ENCODE data around the gene MYH2. TPM values are rescaled to one million over a fixed set of nuclear protein-coding genes. Genes with fewer than 3 reads are reported as not detected.

MYH2 gene
- total RNA-seq, 1 donor: not detected

DNA sequence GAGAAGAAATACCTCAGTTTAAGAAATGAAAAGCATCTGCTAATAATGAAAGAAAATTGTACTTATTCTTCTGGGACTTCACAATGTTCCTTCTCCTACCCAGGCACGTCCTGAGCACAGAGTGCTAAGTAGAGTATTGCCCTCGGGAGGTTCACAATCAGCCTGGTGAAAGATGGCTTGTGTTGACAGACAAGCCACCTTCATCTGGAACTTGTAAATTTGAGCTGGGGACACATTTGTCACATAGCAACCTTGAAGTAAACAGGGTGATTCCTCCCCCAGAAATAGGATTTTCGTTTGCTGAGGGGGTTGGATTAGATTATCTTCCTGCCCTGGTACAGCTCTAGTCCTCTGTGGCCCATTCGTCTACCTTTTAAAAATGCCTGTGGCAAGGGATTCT is 34.4 kb upstream of the MYH2 start:
- Histone ChIP-seq H3K4me2 (ENCODE audit: insufficient read depth, low read length) (no peak overlapping the region), H3K9me3 (ENCODE audit: low read depth, low read length) (no peaks in the 10 kb centered on the region), H3K36me3 (ENCODE audit: insufficient read depth, low read length) (no peaks in the 10 kb centered on the region), H3K27ac (ENCODE audit: low read depth, low read length) (no peak overlapping the region), H4K20me1 (ENCODE audit: insufficient read depth, low read length) (no peaks in the 10 kb centered on the region), H3K4me3 (ENCODE audit: insufficient read depth, low read length) (no peak overlapping the region), H2AFZ (ENCODE audit: low read length) (no peak overlapping the region), H3K4me1 (ENCODE audit: insufficient read depth, low read length) (no peaks in the 10 kb centered on the region), H3K27me3 (ENCODE audit: insufficient read depth, low read length) (no peaks in the 10 kb centered on the region), H3K79me2 (ENCODE audit: insufficient read depth, low read length) (no peaks in the 10 kb centered on the region)
- TF ChIP-seq, protein P1, sequence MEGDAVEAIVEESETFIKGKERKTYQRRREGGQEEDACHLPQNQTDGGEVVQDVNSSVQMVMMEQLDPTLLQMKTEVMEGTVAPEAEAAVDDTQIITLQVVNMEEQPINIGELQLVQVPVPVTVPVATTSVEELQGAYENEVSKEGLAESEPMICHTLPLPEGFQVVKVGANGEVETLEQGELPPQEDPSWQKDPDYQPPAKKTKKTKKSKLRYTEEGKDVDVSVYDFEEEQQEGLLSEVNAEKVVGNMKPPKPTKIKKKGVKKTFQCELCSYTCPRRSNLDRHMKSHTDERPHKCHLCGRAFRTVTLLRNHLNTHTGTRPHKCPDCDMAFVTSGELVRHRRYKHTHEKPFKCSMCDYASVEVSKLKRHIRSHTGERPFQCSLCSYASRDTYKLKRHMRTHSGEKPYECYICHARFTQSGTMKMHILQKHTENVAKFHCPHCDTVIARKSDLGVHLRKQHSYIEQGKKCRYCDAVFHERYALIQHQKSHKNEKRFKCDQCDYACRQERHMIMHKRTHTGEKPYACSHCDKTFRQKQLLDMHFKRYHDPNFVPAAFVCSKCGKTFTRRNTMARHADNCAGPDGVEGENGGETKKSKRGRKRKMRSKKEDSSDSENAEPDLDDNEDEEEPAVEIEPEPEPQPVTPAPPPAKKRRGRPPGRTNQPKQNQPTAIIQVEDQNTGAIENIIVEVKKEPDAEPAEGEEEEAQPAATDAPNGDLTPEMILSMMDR (IDR thresholded peaks at IDR 0.05; ENCODE audit: extremely low read depth, low read depth, low read length): no peak
- peak; percentile 4 for DNase-seq (ENCODE audit: insufficient read length, low spot score, missing footprints)

DNA sequence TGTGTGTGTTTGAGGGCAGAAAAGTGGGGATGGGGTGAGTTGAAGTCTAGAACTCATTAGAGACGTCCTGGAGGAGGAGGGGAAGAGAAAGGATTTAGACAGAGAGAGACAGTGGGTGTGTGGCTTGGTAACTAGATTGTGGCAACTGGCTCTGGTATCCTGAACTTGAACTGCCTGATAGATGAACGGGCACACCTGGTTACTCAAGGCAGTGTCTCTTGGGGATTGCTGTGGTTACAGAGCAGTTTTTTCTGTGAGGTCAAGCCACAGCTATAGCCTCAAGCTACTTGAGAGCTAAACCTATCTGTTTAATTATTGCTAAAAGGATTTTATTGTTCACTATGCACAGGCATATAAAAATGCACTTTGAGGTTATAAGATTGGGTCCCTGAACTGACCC is 29.8 kb upstream of the MYH2 start:
- no peak overlapping the region for H3K27ac ChIP-seq (ENCODE audit: low read depth, low read length)
- no peak for DNase-seq (ENCODE audit: insufficient read length, low spot score, missing footprints)
- H3K4me3 ChIP-seq (ENCODE audit: insufficient read depth, low read length): no peak overlapping the region
- H4K20me1 ChIP-seq (ENCODE audit: insufficient read depth, low read length): no peaks in the 10 kb centered on the region
- H2AFZ ChIP-seq (ENCODE audit: low read length): no peak overlapping the region
- no peaks in the 10 kb centered on the region for H3K36me3 ChIP-seq (ENCODE audit: insufficient read depth, low read length)
- H3K4me2 ChIP-seq (ENCODE audit: insufficient read depth, low read length): no peak overlapping the region
- no peaks in the 10 kb centered on the region for H3K27me3 ChIP-seq (ENCODE audit: insufficient read depth, low read length)
- H3K79me2 ChIP-seq (ENCODE audit: insufficient read depth, low read length): no peaks in the 10 kb centered on the region
- TF ChIP-seq, protein P1 (IDR thresholded peaks at IDR 0.05; ENCODE audit: extremely low read depth, low read depth, low read length): no peak
- no peaks in the 10 kb centered on the region for H3K4me1 ChIP-seq (ENCODE audit: insufficient read depth, low read length)
- no peaks in the 10 kb centered on the region for H3K9me3 ChIP-seq (ENCODE audit: low read depth, low read length)

DNA sequence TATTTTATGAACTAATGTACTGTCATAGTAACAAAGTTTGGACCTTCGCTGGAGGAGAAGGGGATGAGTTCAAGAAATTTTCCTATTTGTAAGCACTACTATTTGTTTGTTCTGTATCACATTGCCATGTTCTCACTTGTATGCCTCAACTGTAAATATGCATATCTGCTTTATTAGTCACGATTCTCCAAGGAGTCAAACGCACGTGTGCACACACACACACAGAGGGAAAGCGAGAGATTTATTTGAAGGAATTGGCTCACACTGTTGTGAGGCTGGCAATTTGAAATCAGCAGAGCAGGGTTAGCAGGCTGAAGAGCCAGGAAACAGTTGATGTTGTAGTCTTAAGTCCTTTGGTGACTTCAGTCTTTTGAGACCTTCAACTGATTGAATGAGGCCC is 24.9 kb upstream of the MYH2 start:
- Histone ChIP-seq H3K9me3 (ENCODE audit: low read depth, low read length) (no peaks in the 10 kb centered on the region), H4K20me1 (ENCODE audit: insufficient read depth, low read length) (no peaks in the 10 kb centered on the region), H3K4me1 (ENCODE audit: insufficient read depth, low read length) (no peaks in the 10 kb centered on the region), H3K27ac (ENCODE audit: low read depth, low read length) (no peak overlapping the region), H3K4me3 (ENCODE audit: insufficient read depth, low read length) (no peak overlapping the region), H2AFZ (ENCODE audit: low read length) (no peak overlapping the region), H3K4me2 (ENCODE audit: insufficient read depth, low read length) (no peak overlapping the region), H3K79me2 (ENCODE audit: insufficient read depth, low read length) (no peaks in the 10 kb centered on the region), H3K27me3 (ENCODE audit: insufficient read depth, low read length) (no peaks in the 10 kb centered on the region), H3K36me3 (ENCODE audit: insufficient read depth, low read length) (no peaks in the 10 kb centered on the region)
- no peak for DNase-seq (ENCODE audit: insufficient read length, low spot score, missing footprints)
- TF ChIP-seq, protein P1 (IDR thresholded peaks at IDR 0.05; ENCODE audit: extremely low read depth, low read depth, low read length): no peak

DNA sequence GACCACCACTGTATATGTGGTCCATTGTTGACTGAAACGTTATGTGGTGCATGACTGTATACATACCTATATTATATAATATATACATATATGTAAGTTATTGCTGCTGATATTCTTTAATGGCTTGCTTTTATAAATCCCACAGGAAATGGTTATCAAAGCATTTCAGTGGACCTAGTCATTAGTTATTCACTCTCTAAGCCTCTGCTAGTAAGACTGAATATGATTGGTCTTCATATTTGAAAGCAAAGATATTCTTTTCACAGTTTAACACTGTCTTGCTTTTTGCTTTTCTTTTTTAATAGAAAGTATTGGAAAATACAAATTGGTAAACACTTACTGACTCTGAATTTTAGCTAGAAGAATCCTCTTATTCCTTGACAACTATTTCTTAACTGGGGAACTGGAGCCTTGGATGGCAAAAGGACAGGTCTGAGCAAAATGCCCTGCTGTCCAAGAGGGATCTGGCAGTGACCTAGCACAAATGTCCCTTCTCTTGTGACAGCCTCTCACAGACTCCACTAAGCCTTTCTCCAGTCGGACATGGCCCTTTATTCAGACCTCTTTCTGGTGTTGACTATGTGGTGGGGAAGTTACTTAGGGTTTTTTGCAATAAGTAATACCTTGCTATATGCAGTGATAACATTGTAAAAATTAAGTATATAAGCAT is 14.7 kb upstream of the MYH2 start:
- DNase-seq (ENCODE audit: insufficient read length, low spot score, missing footprints): no peak
- Histone ChIP-seq H3K27me3 (ENCODE audit: insufficient read depth, low read length) (no peaks in the 10 kb centered on the region), H3K4me2 (ENCODE audit: insufficient read depth, low read length) (no peak overlapping the region), H4K20me1 (ENCODE audit: insufficient read depth, low read length) (no peaks in the 10 kb centered on the region), H3K4me3 (ENCODE audit: insufficient read depth, low read length) (no peak overlapping the region), H3K27ac (ENCODE audit: low read depth, low read length) (no peak overlapping the region), H3K79me2 (ENCODE audit: insufficient read depth, low read length) (no peaks in the 10 kb centered on the region), H3K4me1 (ENCODE audit: insufficient read depth, low read length) (no peaks in the 10 kb centered on the region), H3K36me3 (ENCODE audit: insufficient read depth, low read length) (no peaks in the 10 kb centered on the region), H3K9me3 (ENCODE audit: low read depth, low read length) (no peaks in the 10 kb centered on the region), H2AFZ (ENCODE audit: low read length) (no peak overlapping the region)
- TF ChIP-seq, protein P1 (IDR thresholded peaks at IDR 0.05; ENCODE audit: extremely low read depth, low read depth, low read length): no peak

Data from osteoblast (primary cell).